ENCODE results near the gene CALHM3. TPM values are rescaled to one million over a fixed set of nuclear protein-coding genes. Genes with fewer than 3 reads are reported as not detected.

CALHM3 gene
- total and polyA plus RNA-seq, 2 donors (not counting 3 experiments of a cell fraction or from before 2014, with no cell fraction given): not detected

GRCh38 chr10:103467406-103467805, 11.6 kb downstream of the CALHM3 start:
- FAIRE-seq (no peak), DNase-seq (ENCODE audit: low read depth, low spot score) (no peak)
- intact Hi-C loops (cut with micrococcal nuclease) (no loop called here), dilution Hi-C loops (cut with MboI; ENCODE audit: extremely low pct_ligation_motif_present, low sequenced_read_pairs) (no loop called here)
- Histone ChIP-seq H2AFZ (ENCODE audit: low read depth, low read length) (no peak overlapping the region), H3K36me3 (ENCODE audit: control insufficient read depth in 2 of 2, extremely low read depth in 1 of 2, insufficient read depth in 2 of 2, low read length in 2 of 2) (no peaks in the 10 kb centered on the region), H3K9me1 (replicated peaks; ENCODE audit: control insufficient read depth, extremely low read depth, insufficient read depth, low read length) (no peaks in the 10 kb centered on the region), H3K4me1 (ENCODE audit: control insufficient read depth, extremely low read depth, insufficient read depth, low read length) (no peaks in the 10 kb centered on the region), H3K9ac (replicated peaks; ENCODE audit: extremely low read depth, insufficient read depth, low read length) (no peak overlapping the region), H3K27ac (ENCODE audit: insufficient read depth, low read depth, low read length) (no peak overlapping the region), H3K4me2 (ENCODE audit: insufficient read depth, low read length) (no peak overlapping the region), H3K9me3 (replicated peaks; ENCODE audit: control insufficient read depth, insufficient read depth, low read length) (no peaks in the 10 kb centered on the region), H3K27me3 (ENCODE audit: control insufficient read depth in 2 of 2, insufficient read depth in 2 of 2, low read length in 2 of 2) (peaks cover 1 to 6% of the 10 kb centered on the region in 2 experiments), H4K20me1 (replicated peaks; ENCODE audit: control insufficient read depth, extremely low read depth, insufficient read depth, low read length) (no peaks in the 10 kb centered on the region), H3K79me2 (ENCODE audit: control insufficient read depth, insufficient read depth, low read length) (no peaks in the 10 kb centered on the region), H3K4me3 (replicated peaks in 1 of 3; ENCODE audit: insufficient read depth in 1 of 3, low read depth in 1 of 3, low read length in 3 of 3) (no peak overlapping the region)
- CTCF ChIA-PET: no interaction called here
- TF ChIP-seq EZH2 (IDR thresholded peaks at IDR 0.05; ENCODE audit: borderline replicate concordance, low read depth, low read length, severe bottlenecking): no peak
- POLR2A ChIA-PET: no interaction called here
- BruUV-seq (replicated peaks): no TSS peak

- Histone ChIP-seq H3K4me3 (replicated peaks in 1 of 3; ENCODE audit: insufficient read depth in 1 of 3, low read depth in 1 of 3, low read length in 3 of 3) (no peak overlapping the region), H3K9me3 (replicated peaks; ENCODE audit: control insufficient read depth, insufficient read depth, low read length) (no peaks in the 10 kb centered on the region), H3K9me1 (replicated peaks; ENCODE audit: control insufficient read depth, extremely low read depth, insufficient read depth, low read length) (no peaks in the 10 kb centered on the region), H3K4me2 (ENCODE audit: insufficient read depth, low read length) (no peak overlapping the region), H2AFZ (ENCODE audit: low read depth, low read length) (no peak overlapping the region), H3K9ac (replicated peaks; ENCODE audit: extremely low read depth, insufficient read depth, low read length) (no peak overlapping the region), H3K4me1 (ENCODE audit: control insufficient read depth, extremely low read depth, insufficient read depth, low read length) (no peaks in the 10 kb centered on the region), H4K20me1 (replicated peaks; ENCODE audit: control insufficient read depth, extremely low read depth, insufficient read depth, low read length) (no peaks in the 10 kb centered on the region), H3K27me3 (ENCODE audit: control insufficient read depth in 2 of 2, insufficient read depth in 2 of 2, low read length in 2 of 2) (peaks cover 1 to 6% of the 10 kb centered on the region in 2 experiments), H3K79me2 (ENCODE audit: control insufficient read depth, insufficient read depth, low read length) (no peaks in the 10 kb centered on the region), H3K36me3 (ENCODE audit: control insufficient read depth in 2 of 2, extremely low read depth in 1 of 2, insufficient read depth in 2 of 2, low read length in 2 of 2) (no peaks in the 10 kb centered on the region), H3K27ac (ENCODE audit: insufficient read depth, low read depth, low read length) (no peak overlapping the region)
- DNase-seq (ENCODE audit: low read depth, low spot score) (no peak), FAIRE-seq (no peak)
- intact Hi-C loops (cut with micrococcal nuclease): no loop called here
- ChIA-PET POLR2A (no interaction called here), CTCF (no interaction called here)
- dilution Hi-C loops (cut with MboI; ENCODE audit: extremely low pct_ligation_motif_present, low sequenced_read_pairs): no loop called here
- no TSS peak for BruUV-seq (replicated peaks)
- TF ChIP-seq JUN (IDR thresholded peaks at IDR 0.05; ENCODE audit: borderline replicate concordance, insufficient read depth, insufficient read length, low read depth): no peak
- no peak for TF ChIP-seq POLR2A (IDR thresholded peaks at IDR 0.05; ENCODE audit: low read depth, low read length)
- TF ChIP-seq CTCF (IDR thresholded peaks at IDR 0.05; ENCODE audit: extremely low read depth in 1 of 2, insufficient read depth in 1 of 2, low read depth in 1 of 2, low read length in 2 of 2): no peak
- TF ChIP-seq FOS (IDR thresholded peaks at IDR 0.05; ENCODE audit: borderline replicate concordance, insufficient read depth, low read length): no peak
- TF ChIP-seq MAX (IDR thresholded peaks at IDR 0.05; ENCODE audit: insufficient read depth, insufficient read length): no peak
- TF ChIP-seq EZH2 (IDR thresholded peaks at IDR 0.05; ENCODE audit: borderline replicate concordance, low read depth, low read length, severe bottlenecking): no peak
- no peak for TF ChIP-seq MYC (IDR thresholded peaks at IDR 0.05; ENCODE audit: low read depth, low read length)
- no peak for TF ChIP-seq POLR2AphosphoS5 (IDR thresholded peaks at IDR 0.05; ENCODE audit: insufficient read depth, low read depth, low read length)
- no peak for TF ChIP-seq GATA2 (IDR thresholded peaks at IDR 0.05; ENCODE audit: insufficient read depth, insufficient read length, low read depth, low read length)
Observed at GRCh38 chr10:103466734-103467133, 12.3 kb downstream of the CALHM3 start.
